ENCODE results near the gene TMEM147.

DNA sequence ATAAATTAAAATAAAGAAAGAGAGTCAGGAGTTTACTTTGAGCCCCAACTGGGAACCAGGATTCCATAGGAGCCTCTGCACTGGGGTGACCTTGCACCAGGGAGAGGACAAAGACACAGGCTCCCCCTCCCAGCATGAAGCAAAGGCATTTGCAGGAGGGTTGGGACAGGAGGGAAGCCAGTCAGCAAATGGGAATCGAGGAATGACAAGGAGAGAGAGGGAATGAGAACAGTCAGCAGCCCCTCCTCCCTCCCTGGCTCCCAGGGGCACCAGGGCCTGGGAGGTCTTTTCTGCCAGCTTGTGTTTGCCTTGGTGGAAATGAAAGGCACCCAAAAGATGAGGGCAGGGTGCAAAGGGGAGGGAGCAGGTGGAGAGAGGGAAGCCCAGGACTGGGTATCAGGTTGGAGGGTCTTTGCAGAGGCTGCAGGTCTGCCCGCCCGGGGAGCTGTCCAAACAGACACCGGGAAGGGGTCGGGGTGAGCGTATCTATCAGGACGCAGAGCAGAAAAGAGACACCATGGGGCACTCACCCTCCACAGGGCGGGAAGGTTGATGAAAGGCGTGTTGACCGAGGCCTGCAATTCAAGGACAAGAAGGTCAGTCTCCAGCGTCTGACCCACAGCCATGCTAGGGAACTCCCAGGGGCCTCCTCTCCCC lies 21.1 kb upstream of the TMEM147 start:
- TF ChIP-seq REST (IDR thresholded peaks at IDR 0.05; ENCODE audit: insufficient read depth in 1 of 2, low read depth in 2 of 2, low read length in 1 of 2) (0 out of 4 replicates have a peak, but pooled peaks of 1 of the 2 experiments have one; percentile 22), CTCF (IDR thresholded peaks at IDR 0.05) (no peak)

Measured in Panc1 (cell line).